Caco-2 (cell line): ENCODE results near the gene PARD3. TPM values are rescaled to one million over a fixed set of nuclear protein-coding genes. Genes with fewer than 3 reads are reported as not detected.

Experiments
- BruUV-seq: library from RNA; stranded (reverse); fragments of 400-500 nt; replicated peaks from 2 replicates; lab custom pipeline; 2021; lab: Mats Ljungman, UMichigan
- CTCF ChIA-PET: fragments of 300-600 bp; sonication (Branson Sonifier 250); formaldehyde crosslinking; loops from one replicate; lab custom pipeline; 2022; ENCODE audit warnings: antibody characterized with exemption; lab: Charles Lee
- POLR2A ChIA-PET: fragments of 300-600 bp; sonication (Branson Sonifier 250); formaldehyde crosslinking; loops from one replicate; lab custom pipeline; 2022; ENCODE audit warnings: antibody characterized with exemption; lab: Charles Lee
- DNase-seq, 2 experiments: peaks; one replicate each; pipeline versions ENCODE4 v3.0.0 to v3.0.0-alpha.2; 2020 to 2022
- H3K27me3 ChIP-seq: replicated peaks from 2 replicates; pipeline ENCODE4 v1.6.0; 2011; ENCODE audit warnings: low read length; ENCODE audit not compliant: control insufficient read depth, insufficient read depth
- H3K36me3 ChIP-seq: 2 replicates; pipeline ENCODE4 v1.5.1; 2011; ENCODE audit warnings: low read length; ENCODE audit not compliant: control insufficient read depth, insufficient read depth
- H3K4me1 ChIP-seq: fragments of 250-450 bp; sonication (Bioruptor Pico); 2 replicates; pipeline ENCODE4 v1.5.1; 2020; ENCODE audit warnings: mild to moderate bottlenecking
- H3K4me3 ChIP-seq: 2 replicates; pipeline ENCODE4 v1.5.1; 2011; ENCODE audit warnings: low read depth, mild to moderate bottlenecking, control low read depth, low read length
- H3K9me3 ChIP-seq: fragments of 250-450 bp; sonication (Bioruptor Pico); 2 replicates; pipeline ENCODE4 v1.5.1; 2020; ENCODE audit warnings: mild to moderate bottlenecking, moderate library complexity
- H3K27ac Mint-ChIP-seq: one replicate; pipeline ENCODE4 v1.8.0; 2022; ENCODE audit warnings: mixed read lengths; ENCODE audit not compliant: unreplicated experiment
- H3K27me3 Mint-ChIP-seq: one replicate; pipeline ENCODE4 v1.8.0; 2022; ENCODE audit warnings: mixed read lengths; ENCODE audit not compliant: insufficient read depth, unreplicated experiment
- H3K36me3 Mint-ChIP-seq: one replicate; pipeline ENCODE4 v1.8.0; 2022; ENCODE audit warnings: mild to moderate bottlenecking, mixed read lengths; ENCODE audit not compliant: insufficient read depth, unreplicated experiment
- H3K4me1 Mint-ChIP-seq: one replicate; pipeline ENCODE4 v1.8.0; 2022; ENCODE audit warnings: low read depth, mixed read lengths; ENCODE audit not compliant: unreplicated experiment
- H3K4me3 Mint-ChIP-seq: one replicate; pipeline ENCODE4 v1.8.0; 2022; ENCODE audit warnings: mild to moderate bottlenecking, moderate library complexity, mixed read lengths; ENCODE audit not compliant: unreplicated experiment
- H3K9me3 Mint-ChIP-seq: one replicate; pipeline ENCODE4 v1.8.0; 2022; ENCODE audit warnings: mixed read lengths; ENCODE audit not compliant: unreplicated experiment
- CTCF ChIP-seq, 2 experiments: fragments of 200-600 bp in 1 of 2; IDR thresholded peaks; 1 replicate in 1 of 2; 2 replicates in 1 of 2; pipeline versions ENCODE4 v1.5.1 to v1.8.0; 2011 to 2022; ENCODE audit warnings: antibody characterized with exemption in 1 of 2, control low read depth in 1 of 2, inconsistent platforms in 1 of 2, low read depth in 1 of 2, low read length in 1 of 2, mild to moderate bottlenecking in 1 of 2, moderate library complexity in 1 of 2; ENCODE audit not compliant: insufficient read depth in 1 of 2, severe bottlenecking in 1 of 2, unreplicated experiment in 1 of 2
- intact Hi-C: fragments of 100-400 bp; cut with micrococcal nuclease; formaldehyde crosslinking; loops from one replicate; pipeline ENCODE4 v1.10.0; 2022; ENCODE audit not compliant: unreplicated experiment
- total RNA-seq: library from RNA; stranded (reverse); gene quantifications from 2 replicates; pipeline ENCODE4 v1.2.3, GENCODE V29; 2022

The PARD3 gene
- total RNA-seq, 1 experiment from 2014 or later, result 80.7 TPM

- Histone ChIP-seq H3K27me3 (no peaks in the 10 kb centered on the region), H3K9me3 (no peaks in the 10 kb centered on the region), H3K4me3 (no peak overlapping the region), H3K36me3 (no peaks in the 10 kb centered on the region), H3K4me1 (peaks cover 12% of the 10 kb centered on the region)
- ChIA-PET POLR2A (interaction anchor here (0.6 kb wide), 1 partner anchor 50 kb away, joined by 9 read pairs; no protein-coding TSS in a partner anchor), CTCF (no interaction called here)
- no peak for TF ChIP-seq CTCF (IDR thresholded peaks at IDR 0.05; ENCODE audit: insufficient read depth in 1 of 2, low read depth in 1 of 2, low read length in 1 of 2, severe bottlenecking in 1 of 2, unreplicated experiment in 1 of 2)
- peaks cover 23% of the 10 kb centered on the region for H3K4me1 Mint-ChIP-seq
- no peaks in the 10 kb centered on the region for H3K9me3 Mint-ChIP-seq
- intact Hi-C loops, result no loop called here
- BruUV-seq, result no TSS peak
- DNase-seq, result no peak
- H3K4me3 Mint-ChIP-seq, result no peak overlapping the region
- H3K27me3 Mint-ChIP-seq, result no peaks in the 10 kb centered on the region
- peaks cover 14% of the 10 kb centered on the region for H3K36me3 Mint-ChIP-seq
- H3K27ac Mint-ChIP-seq, result no peak overlapping the region
Observed at GRCh38 chr10:34745244-34745643, 69.9 kb downstream of the PARD3 start.

GRCh38 chr10:34744590-34744989 is 70.5 kb downstream of the PARD3 start:
- H3K9me3 Mint-ChIP-seq, result no peaks in the 10 kb centered on the region
- Histone ChIP-seq H3K27me3 (no peaks in the 10 kb centered on the region), H3K4me1 (peaks cover 19% of the 10 kb centered on the region), H3K9me3 (no peaks in the 10 kb centered on the region), H3K36me3 (no peaks in the 10 kb centered on the region), H3K4me3 (no peak overlapping the region)
- ChIA-PET POLR2A (interaction anchor here (0.6 kb wide), 1 partner anchor 51 kb away, joined by 9 read pairs; no protein-coding TSS in a partner anchor), CTCF (no interaction called here)
- BruUV-seq, result no TSS peak
- H3K4me1 Mint-ChIP-seq, result peaks cover 28% of the 10 kb centered on the region
- intact Hi-C loops, result no loop called here
- H3K27me3 Mint-ChIP-seq, result no peaks in the 10 kb centered on the region
- peaks cover 14% of the 10 kb centered on the region for H3K36me3 Mint-ChIP-seq
- TF ChIP-seq CTCF (IDR thresholded peaks at IDR 0.05; ENCODE audit: insufficient read depth in 1 of 2, low read depth in 1 of 2, low read length in 1 of 2, severe bottlenecking in 1 of 2, unreplicated experiment in 1 of 2), result no peak
- H3K27ac Mint-ChIP-seq, result no peak overlapping the region
- no peak overlapping the region for H3K4me3 Mint-ChIP-seq
- DNase-seq, result no peak

GRCh38 chr10:34743814-34744213 is 71.3 kb downstream of the PARD3 start:
- POLR2A ChIA-PET, result no interaction called here
- peaks cover 23% of the 10 kb centered on the region for H3K4me1 ChIP-seq
- H3K27me3 Mint-ChIP-seq, result no peaks in the 10 kb centered on the region

More at GRCh38 chr10:34743814-34744213, 71.3 kb downstream of the PARD3 start:
- no peaks in the 10 kb centered on the region for H3K9me3 Mint-ChIP-seq
- CTCF ChIA-PET, result no interaction called here
- H3K27me3 ChIP-seq, result no peaks in the 10 kb centered on the region
- H3K27ac Mint-ChIP-seq, result no peak overlapping the region
- intact Hi-C loops, result no loop called here
- BruUV-seq, result no TSS peak
- TF ChIP-seq CTCF (IDR thresholded peaks at IDR 0.05; ENCODE audit: insufficient read depth in 1 of 2, low read depth in 1 of 2, low read length in 1 of 2, severe bottlenecking in 1 of 2, unreplicated experiment in 1 of 2), result no peak
- no peak for DNase-seq
- H3K4me1 Mint-ChIP-seq, result peaks cover 28% of the 10 kb centered on the region
- H3K4me3 ChIP-seq, result no peak overlapping the region
- H3K36me3 Mint-ChIP-seq, result peaks cover 14% of the 10 kb centered on the region
- no peaks in the 10 kb centered on the region for H3K9me3 ChIP-seq
- H3K4me3 Mint-ChIP-seq, result no peak overlapping the region
- no peaks in the 10 kb centered on the region for H3K36me3 ChIP-seq
